COLO668 (cell line): ENCODE data around the gene PRSS1.

ENCODE experiments used
- DNase-seq: peaks from one replicate; lab custom pipeline; 2025; ENCODE audit not compliant: unreplicated experiment; lab: John Stamatoyannopoulos, UW

The PRSS1 gene

GRCh38 chr7:142791502-142791901, 42.2 kb downstream of the PRSS1 start:
- DNase-seq: no peak

GRCh38 chr7:142792129-142792528, 42.9 kb downstream of the PRSS1 start:
- no peak for DNase-seq

- no peak for DNase-seq
Observed at GRCh38 chr7:142792593-142792992, 43.3 kb downstream of the PRSS1 start.

GRCh38 chr7:142793156-142793555, 43.9 kb downstream of the PRSS1 start:
- no peak for DNase-seq

GRCh38 chr7:142795339-142795863, 46.1 kb downstream of the PRSS1 start:
- DNase-seq: peak; percentile 6

GRCh38 chr7:142796001-142796500, 46.8 kb downstream of the PRSS1 start:
- no peak for DNase-seq

- DNase-seq: no peak
Observed at GRCh38 chr7:142796501-142797390, 47.5 kb downstream of the PRSS1 start.

GRCh38 chr7:142797391-142798377, 48.4 kb downstream of the PRSS1 start:
- DNase-seq: no peak

GRCh38 chr7:142798451-142799436, 49.5 kb downstream of the PRSS1 start:
- DNase-seq: no peak

- DNase-seq: no peak
Observed at GRCh38 chr7:142799437-142799835, 50.2 kb downstream of the PRSS1 start.

GRCh38 chr7:142800088-142800487, 50.8 kb downstream of the PRSS1 start:
- no peak for DNase-seq

GRCh38 chr7:142800699-142801260, 51.5 kb downstream of the PRSS1 start:
- DNase-seq: no peak

GRCh38 chr7:142801601-142802295, 52.5 kb downstream of the PRSS1 start:
- DNase-seq: no peak

GRCh38 chr7:142802301-142802700, 53.0 kb downstream of the PRSS1 start:
- DNase-seq: no peak
